NB4 (cell line): Measurements from ENCODE around the gene CCDC186.

ENCODE experiments used
- DNase-seq: peaks from one replicate; pipeline ENCODE4 v3.0.0; 2010; ENCODE audit warnings: low read depth
- H3K4me3 ChIP-seq: one replicate; pipeline ENCODE4 v1.5.1; 2011; ENCODE audit warnings: mild to moderate bottlenecking, low read depth, low read length, moderate library complexity
- CTCF ChIP-seq: IDR thresholded peaks from one replicate; pipeline ENCODE4 v1.5.1; 2012; ENCODE audit warnings: low read depth, low read length
- MAX ChIP-seq: IDR thresholded peaks from 2 replicates; pipeline ENCODE4 v1.6.1; 2011; ENCODE audit warnings: low read depth, low read length
- MYC ChIP-seq: IDR thresholded peaks from 2 replicates; pipeline ENCODE4 v1.6.1; 2011; ENCODE audit warnings: low read depth, low read length
- POLR2A ChIP-seq: IDR thresholded peaks from 2 replicates; pipeline ENCODE4 v1.6.1; 2011; ENCODE audit warnings: mild to moderate bottlenecking; ENCODE audit not compliant: insufficient read length; ENCODE audit errors: extremely low read depth

CCDC186 gene

GRCh38 chr10:114077815-114078219, 96.2 kb downstream of the CCDC186 start:
- H3K4me3 ChIP-seq: no peak overlapping the region
- TF ChIP-seq MYC (no peak), CTCF (no peak), POLR2A (no peak), MAX (no peak)
- DNase-seq: no peak

GRCh38 chr10:114077347-114077746, 96.7 kb downstream of the CCDC186 start:
- no peak for DNase-seq
- no peak overlapping the region for H3K4me3 ChIP-seq
- TF ChIP-seq MYC: no peak
- TF ChIP-seq CTCF: no peak
- TF ChIP-seq MAX: no peak
- no peak for TF ChIP-seq POLR2A

- H3K4me3 ChIP-seq: no peak overlapping the region
- no peak for DNase-seq
- TF ChIP-seq POLR2A (no peak), MYC (no peak), CTCF (no peak), MAX (no peak)
Observed at GRCh38 chr10:114075093-114075492, 98.9 kb downstream of the CCDC186 start.

- H3K4me3 ChIP-seq: no peak overlapping the region
- peak; percentile 80 for DNase-seq
- no peak for TF ChIP-seq MYC
- TF ChIP-seq MAX: peak; percentile 62
Observed at GRCh38 chr10:114073395-114074186, 100.4 kb downstream of the CCDC186 start.

- TF ChIP-seq MAX: no peak
- no peak for TF ChIP-seq MYC
- no peak for TF ChIP-seq POLR2A
- no peak for TF ChIP-seq CTCF
- no peak for DNase-seq
- no peak overlapping the region for H3K4me3 ChIP-seq
Observed at GRCh38 chr10:114071178-114071577, 102.8 kb downstream of the CCDC186 start.
